PFSK-1 (cell line): ENCODE measurements around the gene CD82.

Experiments used
- FOXP2 ChIP-seq: optimal IDR thresholded peaks from 2 replicates; pipeline ENCODE3; 2011; ENCODE audit warnings: borderline replicate concordance, control low read depth, inconsistent platforms; ENCODE audit not compliant: insufficient read depth; ENCODE audit errors: extremely low read length, extremely low read depth
- POLR2AphosphoS5 ChIP-seq: IDR thresholded peaks from 2 replicates; pipeline ENCODE4 v1.6.1; 2012; ENCODE audit warnings: low read depth, mild to moderate bottlenecking, control low read depth, low read length, moderate library complexity
- REST ChIP-seq, 2 experiments: IDR thresholded peaks; 2 replicates each; pipeline versions ENCODE4 v1.6.1 to v1.8.0; 2011 to 2012; ENCODE audit warnings: low read depth in 2 of 2, low read length in 2 of 2, control low read depth in 1 of 2, inconsistent platforms in 1 of 2, mild to moderate bottlenecking in 1 of 2, moderate library complexity in 1 of 2; ENCODE audit not compliant: insufficient read depth in 1 of 2
- SIN3A ChIP-seq: IDR thresholded peaks from 2 replicates; pipeline ENCODE4 v1.6.1; 2012; ENCODE audit warnings: mild to moderate bottlenecking, low read length, moderate library complexity, borderline replicate concordance; ENCODE audit not compliant: insufficient read depth
- TAF1 ChIP-seq: IDR thresholded peaks from 2 replicates; pipeline ENCODE4 v1.6.1; 2012; ENCODE audit warnings: low read length, control low read depth, borderline replicate concordance; ENCODE audit not compliant: insufficient read depth

The CD82 gene

GRCh38 chr11:44605068-44605708 lies 39.7 kb downstream of the CD82 start:
- TF ChIP-seq FOXP2 (no peak), SIN3A (no peak), TAF1 (no peak), REST (IDR thresholded peaks at IDR 0.05; ENCODE audit: insufficient read depth in 1 of 2, low read depth in 2 of 2, low read length in 2 of 2) (no peak), POLR2AphosphoS5 (no peak)

- TF ChIP-seq FOXP2: no peak
- TF ChIP-seq TAF1: no peak
- no peak for TF ChIP-seq REST (IDR thresholded peaks at IDR 0.05; ENCODE audit: insufficient read depth in 1 of 2, low read depth in 2 of 2, low read length in 2 of 2)
- no peak for TF ChIP-seq POLR2AphosphoS5
- TF ChIP-seq SIN3A: no peak
These were observed 40.5 kb downstream of the CD82 start for GRCh38 chr11:44605965-44606364.

- TF ChIP-seq SIN3A (no peak), TAF1 (no peak), REST (IDR thresholded peaks at IDR 0.05; ENCODE audit: insufficient read depth in 1 of 2, low read depth in 2 of 2, low read length in 2 of 2) (no peak), FOXP2 (no peak), POLR2AphosphoS5 (no peak)
These were observed 41.0 kb downstream of the CD82 start for GRCh38 chr11:44606472-44606871.

GRCh38 chr11:44607319-44607962 lies 42.0 kb downstream of the CD82 start:
- no peak for TF ChIP-seq SIN3A
- TF ChIP-seq FOXP2: no peak
- no peak for TF ChIP-seq POLR2AphosphoS5
- no peak for TF ChIP-seq TAF1
- no peak for TF ChIP-seq REST (IDR thresholded peaks at IDR 0.05; ENCODE audit: insufficient read depth in 1 of 2, low read depth in 2 of 2, low read length in 2 of 2)
